SK-N-SH (cell line): Measurements from ENCODE around the gene POLN. TPM values are rescaled to one million over a fixed set of nuclear protein-coding genes. Genes with fewer than 3 reads are reported as not detected.

ENCODE experiments used
- CTCF ChIA-PET: fragments of 300-600, 350-600 bp; formaldehyde crosslinking; extraction: SDS; loops from one replicate; lab custom pipeline; 2021; lab: Yijun Ruan, JAX
- POLR2A ChIA-PET: fragments of 350-600 bp; sonication (Branson Sonifier 250); formaldehyde crosslinking; extraction: SDS; loops from one replicate; lab custom pipeline; 2020; ENCODE audit warnings: antibody characterized with exemption, inconsistent platforms; lab: Yijun Ruan, JAX
- DNase-seq: peaks from one replicate; pipeline ENCODE4 v3.0.0; 2012
- H2AFZ ChIP-seq: fragments of 200-600 bp; sonication (generic); 2 replicates; pipeline ENCODE4 v1.8.1; 2016; ENCODE audit warnings: antibody characterized with exemption, mild to moderate bottlenecking, low read depth
- H3F3A ChIP-seq: fragments of 200-600 bp; sonication (generic); replicated peaks from 2 replicates; pipeline ENCODE3; 2016; ENCODE audit warnings: antibody characterized with exemption, mild to moderate bottlenecking; ENCODE audit not compliant: insufficient read depth
- H3K27ac ChIP-seq, 2 experiments: fragments of 200-500 bp in 1 of 2; fragments of 200-600 bp in 1 of 2; sonication (Bioruptor generic) in 1 of 2; sonication (generic), shearing (Covaris generic) in 1 of 2; 2 replicates each; pipeline versions ENCODE4 v1.5.1 to v1.6.1; 2014 to 2016; ENCODE audit warnings: low read depth in 2 of 2, inconsistent platforms in 1 of 2, low read length in 1 of 2, mild to moderate bottlenecking in 1 of 2, mixed read lengths in 1 of 2
- H3K27me3 ChIP-seq: fragments of 200-600 bp; sonication (generic), shearing (Covaris generic); 2 replicates; pipeline ENCODE4 v1.6.1; 2016; ENCODE audit warnings: mixed run types; ENCODE audit not compliant: insufficient read depth
- H3K36me3 ChIP-seq, 2 experiments: fragments of 200-500 bp in 1 of 2; fragments of 200-600 bp in 1 of 2; sonication (Bioruptor generic) in 1 of 2; sonication (generic) in 1 of 2; replicated peaks in 1 of 2; 2 replicates each; pipeline versions ENCODE3 to v1.5.1; 2014 to 2016; ENCODE audit warnings: low read length in 1 of 2, mild to moderate bottlenecking in 1 of 2; ENCODE audit not compliant: insufficient read depth in 2 of 2, control insufficient read depth in 1 of 2
- H3K4me1 ChIP-seq, 2 experiments: fragments of 200-500 bp in 1 of 2; fragments of 200-600 bp in 1 of 2; sonication (Bioruptor generic) in 1 of 2; sonication (generic), shearing (Covaris generic) in 1 of 2; 2 replicates each; pipeline versions ENCODE4 v1.5.1 to v1.6.1; 2014 to 2016; ENCODE audit warnings: low read depth in 1 of 2, low read length in 1 of 2, mixed run types in 1 of 2; ENCODE audit not compliant: insufficient read depth in 2 of 2, control insufficient read depth in 1 of 2
- H3K4me2 ChIP-seq: fragments of 200-600 bp; sonication (generic), shearing (Covaris generic); 2 replicates; pipeline ENCODE4 v1.6.1; 2017; ENCODE audit warnings: mixed run types
- H3K4me3 ChIP-seq, 2 experiments: fragments of 200-500 bp in 1 of 2; fragments of 200-600 bp in 1 of 2; sonication (Bioruptor generic) in 1 of 2; sonication (generic), shearing (Covaris generic) in 1 of 2; 2 replicates each; pipeline versions ENCODE4 v1.5.1 to v1.8.1; 2014 to 2016; ENCODE audit warnings: low read depth in 2 of 2, inconsistent platforms in 1 of 2, low read length in 1 of 2, mild to moderate bottlenecking in 1 of 2, mixed read lengths in 1 of 2, moderate library complexity in 1 of 2
- H3K79me2 ChIP-seq: fragments of 200-600 bp; sonication (generic); 2 replicates; pipeline ENCODE4 v1.8.1; 2017; ENCODE audit warnings: mild to moderate bottlenecking; ENCODE audit not compliant: insufficient read depth
- H3K9ac ChIP-seq: fragments of 200-600 bp; sonication (generic); 2 replicates; pipeline ENCODE4 v1.6.1; 2017; ENCODE audit warnings: mixed run types
- H3K9me2 ChIP-seq: fragments of 200-600 bp; sonication (generic); 2 replicates; pipeline ENCODE4 v1.6.1; 2017; ENCODE audit warnings: mixed run types
- H3K9me3 ChIP-seq: fragments of 200-600 bp; sonication (generic); 2 replicates; pipeline ENCODE4 v1.6.1; 2017; ENCODE audit warnings: mixed run types, mild to moderate bottlenecking, moderate library complexity
- H4K20me1 ChIP-seq: fragments of 200-600 bp; sonication (generic); 2 replicates; pipeline ENCODE4 v1.6.1; 2017; ENCODE audit warnings: mild to moderate bottlenecking, mixed run types; ENCODE audit not compliant: insufficient read depth
- CHD2 ChIP-seq: fragments of 150-350 bp; IDR thresholded peaks from 2 replicates; pipeline ENCODE4 v1.6.1; 2018; ENCODE audit warnings: low read length; ENCODE audit not compliant: partially characterized antibody
- FOSL2 ChIP-seq: IDR thresholded peaks from 2 replicates; pipeline ENCODE4 v1.4.0; 2012; ENCODE audit warnings: low read depth, mild to moderate bottlenecking, moderate library complexity, borderline replicate concordance
- GABPA ChIP-seq: IDR thresholded peaks from 2 replicates; pipeline ENCODE4 v1.4.0; 2012; ENCODE audit warnings: low read depth, mild to moderate bottlenecking
- MXI1 ChIP-seq: IDR thresholded peaks from 2 replicates; pipeline ENCODE4 v1.6.1; 2012; ENCODE audit warnings: mild to moderate bottlenecking, low read depth, low read length, improper control_type of control experiment
- NRF1 ChIP-seq: IDR thresholded peaks from 2 replicates; pipeline ENCODE4 v1.6.1; 2012; ENCODE audit warnings: low read depth, mild to moderate bottlenecking, low read length
- POLR2AphosphoS5 ChIP-seq: IDR thresholded peaks from 2 replicates; pipeline ENCODE4 v1.6.1; 2012; ENCODE audit warnings: low read depth, low read length
- RAD21 ChIP-seq: IDR thresholded peaks from 2 replicates; pipeline ENCODE4 v1.6.1; 2012; ENCODE audit warnings: mild to moderate bottlenecking, low read length
- SIN3A ChIP-seq: IDR thresholded peaks from 2 replicates; pipeline ENCODE4 v1.6.1; 2012; ENCODE audit warnings: low read depth, mild to moderate bottlenecking, low read length, moderate library complexity, borderline replicate concordance
- SMC3 ChIP-seq: IDR thresholded peaks from 2 replicates; pipeline ENCODE4 v1.6.1; 2012; ENCODE audit warnings: low read depth, low read length, improper control_type of control experiment
- TCF12 ChIP-seq: IDR thresholded peaks from 2 replicates; pipeline ENCODE4 v1.4.0; 2012
- USF1 ChIP-seq: IDR thresholded peaks from 2 replicates; pipeline ENCODE4 v1.4.0; 2012; ENCODE audit warnings: low read depth, borderline replicate concordance
- WGBS: methylation state at CpG from one replicate; pipeline ENCODE4 v1.1.6; 2017; ENCODE audit warnings: low lambda C conversion rate; 5-methylcytosine and 5-hydroxymethylcytosine counted together
- polyA plus RNA-seq, 3 experiments: library from polyadenylated mRNA; depleted of rRNA; stranded (reverse); fragments of >200 nt; gene quantifications; 2 replicates each; pipeline ENCODE4 v1.2.3, GENCODE V29; 2012
- TF ChIP-seq, protein P1 (sequence below): fragments of 150-350 bp; IDR thresholded peaks from 2 replicates; pipeline ENCODE4 v1.6.1; 2016; ENCODE audit warnings: mild to moderate bottlenecking, low read depth, low read length
- TF ChIP-seq, protein P2 (sequence below): IDR thresholded peaks from 2 replicates; pipeline ENCODE4 v1.6.1; 2012; ENCODE audit warnings: mild to moderate bottlenecking, low read depth, low read length, moderate library complexity

The POLN gene
- polyA plus RNA-seq, 1 of the 3 experiments (the other 2 are of a cell fraction): 0.67 TPM

DNA sequence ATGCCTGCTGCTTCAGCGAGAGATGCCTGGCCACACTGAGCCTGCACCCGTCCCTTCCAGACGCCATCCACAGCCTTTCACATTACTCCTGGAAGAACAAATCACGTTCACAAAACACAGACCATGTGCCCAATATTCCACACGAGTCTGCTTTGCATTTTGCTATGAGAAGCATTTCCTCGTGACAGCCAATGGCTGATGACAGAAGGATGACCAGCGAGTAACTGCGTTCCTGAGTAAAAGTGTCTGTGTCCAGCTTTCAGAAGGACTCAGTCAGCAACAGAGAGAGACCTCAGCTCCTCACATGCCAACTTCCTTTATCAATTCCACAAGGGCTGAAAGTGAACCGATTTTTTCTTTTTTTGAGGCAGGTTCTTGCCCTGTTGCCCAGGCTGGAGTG is 163.3 kb downstream of the POLN start (continued):
- TF ChIP-seq TCF12 (no peak), MXI1 (no peak), GABPA (no peak), FOSL2 (no peak), USF1 (no peak), NRF1 (no peak)
- TF ChIP-seq, protein P1, sequence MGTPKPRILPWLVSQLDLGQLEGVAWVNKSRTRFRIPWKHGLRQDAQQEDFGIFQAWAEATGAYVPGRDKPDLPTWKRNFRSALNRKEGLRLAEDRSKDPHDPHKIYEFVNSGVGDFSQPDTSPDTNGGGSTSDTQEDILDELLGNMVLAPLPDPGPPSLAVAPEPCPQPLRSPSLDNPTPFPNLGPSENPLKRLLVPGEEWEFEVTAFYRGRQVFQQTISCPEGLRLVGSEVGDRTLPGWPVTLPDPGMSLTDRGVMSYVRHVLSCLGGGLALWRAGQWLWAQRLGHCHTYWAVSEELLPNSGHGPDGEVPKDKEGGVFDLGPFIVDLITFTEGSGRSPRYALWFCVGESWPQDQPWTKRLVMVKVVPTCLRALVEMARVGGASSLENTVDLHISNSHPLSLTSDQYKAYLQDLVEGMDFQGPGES: no peak
- TF ChIP-seq, protein P2, sequence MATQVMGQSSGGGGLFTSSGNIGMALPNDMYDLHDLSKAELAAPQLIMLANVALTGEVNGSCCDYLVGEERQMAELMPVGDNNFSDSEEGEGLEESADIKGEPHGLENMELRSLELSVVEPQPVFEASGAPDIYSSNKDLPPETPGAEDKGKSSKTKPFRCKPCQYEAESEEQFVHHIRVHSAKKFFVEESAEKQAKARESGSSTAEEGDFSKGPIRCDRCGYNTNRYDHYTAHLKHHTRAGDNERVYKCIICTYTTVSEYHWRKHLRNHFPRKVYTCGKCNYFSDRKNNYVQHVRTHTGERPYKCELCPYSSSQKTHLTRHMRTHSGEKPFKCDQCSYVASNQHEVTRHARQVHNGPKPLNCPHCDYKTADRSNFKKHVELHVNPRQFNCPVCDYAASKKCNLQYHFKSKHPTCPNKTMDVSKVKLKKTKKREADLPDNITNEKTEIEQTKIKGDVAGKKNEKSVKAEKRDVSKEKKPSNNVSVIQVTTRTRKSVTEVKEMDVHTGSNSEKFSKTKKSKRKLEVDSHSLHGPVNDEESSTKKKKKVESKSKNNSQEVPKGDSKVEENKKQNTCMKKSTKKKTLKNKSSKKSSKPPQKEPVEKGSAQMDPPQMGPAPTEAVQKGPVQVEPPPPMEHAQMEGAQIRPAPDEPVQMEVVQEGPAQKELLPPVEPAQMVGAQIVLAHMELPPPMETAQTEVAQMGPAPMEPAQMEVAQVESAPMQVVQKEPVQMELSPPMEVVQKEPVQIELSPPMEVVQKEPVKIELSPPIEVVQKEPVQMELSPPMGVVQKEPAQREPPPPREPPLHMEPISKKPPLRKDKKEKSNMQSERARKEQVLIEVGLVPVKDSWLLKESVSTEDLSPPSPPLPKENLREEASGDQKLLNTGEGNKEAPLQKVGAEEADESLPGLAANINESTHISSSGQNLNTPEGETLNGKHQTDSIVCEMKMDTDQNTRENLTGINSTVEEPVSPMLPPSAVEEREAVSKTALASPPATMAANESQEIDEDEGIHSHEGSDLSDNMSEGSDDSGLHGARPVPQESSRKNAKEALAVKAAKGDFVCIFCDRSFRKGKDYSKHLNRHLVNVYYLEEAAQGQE: no peak

- Histone ChIP-seq H2AFZ (no peak overlapping the region), H3K27me3 (no peaks in the 10 kb centered on the region), H3F3A (no peaks in the 10 kb centered on the region), H3K36me3 (no peaks in the 10 kb centered on the region), H3K4me2 (no peak overlapping the region), H3K4me3 (no peak overlapping the region), H3K9me3 (no peaks in the 10 kb centered on the region), H3K9ac (no peak overlapping the region), H3K27ac (no peak overlapping the region), H3K4me1 (no peaks in the 10 kb centered on the region), H3K9me2 (no peaks in the 10 kb centered on the region), H4K20me1 (no peaks in the 10 kb centered on the region), H3K79me2 (no peaks in the 10 kb centered on the region)
- CTCF ChIA-PET: no interaction called here
- POLR2A ChIA-PET: no interaction called here
- DNase-seq: no peak
- TF ChIP-seq POLR2AphosphoS5: no peak
- TF ChIP-seq SIN3A: no peak
- TF ChIP-seq SMC3: no peak
- no peak for TF ChIP-seq NRF1
- TF ChIP-seq RAD21: no peak
- no peak for TF ChIP-seq CHD2
- WGBS: 75% methylated on average over 13 of the region's 17 CpGs
These were observed 164.1 kb downstream of the POLN start for GRCh38 chr4:2077537-2078460.
